OCI-LY1 (cell line): ENCODE results near the gene GAD1.

Experiments used
- EZH2 ChIP-seq: fragments of 200-600 bp; sonication (generic), shearing (Covaris generic); IDR thresholded peaks from 2 replicates; pipeline ENCODE4 v1.8.0; 2017; ENCODE audit warnings: borderline replicate concordance, mixed run types, mild to moderate bottlenecking, antibody characterized with exemption, low read length, moderate library complexity, mixed read lengths
- TF ChIP-seq, protein P1 (sequence below): fragments of 200-600 bp; sonication (generic), shearing (Covaris generic); IDR thresholded peaks from 2 replicates; pipeline ENCODE4 v1.5.1; 2017; ENCODE audit warnings: mild to moderate bottlenecking, antibody characterized with exemption, low read length, moderate library complexity, mixed read lengths

DNA sequence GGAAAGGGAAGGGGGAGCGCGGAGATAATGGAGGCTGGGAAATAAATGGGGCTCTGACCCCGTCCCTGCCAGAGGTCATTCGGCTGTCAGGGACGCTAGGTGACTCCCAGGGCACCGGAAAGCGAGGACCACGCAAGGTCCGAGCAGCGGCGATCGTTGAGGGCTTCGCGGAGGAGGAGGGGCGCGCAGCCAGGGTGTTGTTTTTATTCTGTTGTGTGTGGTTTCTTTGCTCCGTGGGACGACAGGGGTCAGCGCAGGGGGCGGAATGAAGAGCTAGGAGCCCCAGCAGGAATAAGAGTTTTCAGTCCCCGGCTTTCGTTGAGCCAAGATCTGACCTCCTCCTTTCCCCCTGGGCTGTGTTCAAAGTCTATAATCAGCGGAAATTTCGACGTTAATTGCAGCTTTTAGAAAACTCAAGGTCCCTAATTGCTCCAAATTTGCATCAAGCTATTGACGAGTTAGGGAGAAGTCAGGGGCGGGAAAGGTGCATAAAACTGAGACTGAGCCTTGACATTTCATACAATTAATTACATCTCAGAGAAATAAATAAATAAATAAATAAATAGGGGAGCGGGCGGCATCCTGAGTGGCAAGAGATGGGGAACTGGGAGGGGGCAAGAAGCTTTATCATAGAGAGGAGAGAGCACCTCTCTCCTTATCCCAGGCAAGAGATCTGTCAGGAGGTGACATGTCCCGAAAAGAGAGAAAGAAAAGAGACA lies 2.2 kb downstream of the GAD1 start:
- TF ChIP-seq, protein P1, sequence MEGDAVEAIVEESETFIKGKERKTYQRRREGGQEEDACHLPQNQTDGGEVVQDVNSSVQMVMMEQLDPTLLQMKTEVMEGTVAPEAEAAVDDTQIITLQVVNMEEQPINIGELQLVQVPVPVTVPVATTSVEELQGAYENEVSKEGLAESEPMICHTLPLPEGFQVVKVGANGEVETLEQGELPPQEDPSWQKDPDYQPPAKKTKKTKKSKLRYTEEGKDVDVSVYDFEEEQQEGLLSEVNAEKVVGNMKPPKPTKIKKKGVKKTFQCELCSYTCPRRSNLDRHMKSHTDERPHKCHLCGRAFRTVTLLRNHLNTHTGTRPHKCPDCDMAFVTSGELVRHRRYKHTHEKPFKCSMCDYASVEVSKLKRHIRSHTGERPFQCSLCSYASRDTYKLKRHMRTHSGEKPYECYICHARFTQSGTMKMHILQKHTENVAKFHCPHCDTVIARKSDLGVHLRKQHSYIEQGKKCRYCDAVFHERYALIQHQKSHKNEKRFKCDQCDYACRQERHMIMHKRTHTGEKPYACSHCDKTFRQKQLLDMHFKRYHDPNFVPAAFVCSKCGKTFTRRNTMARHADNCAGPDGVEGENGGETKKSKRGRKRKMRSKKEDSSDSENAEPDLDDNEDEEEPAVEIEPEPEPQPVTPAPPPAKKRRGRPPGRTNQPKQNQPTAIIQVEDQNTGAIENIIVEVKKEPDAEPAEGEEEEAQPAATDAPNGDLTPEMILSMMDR, result no peak
- no peak for TF ChIP-seq EZH2
